Stimulated activated naive CD4-positive, alpha-beta T cell (primary cell): Measurements from ENCODE around the gene SF3A2.
"Not testable (repeated sequence)": the region's sequence is repeated elsewhere in the genome, so short reads cannot be mapped to it uniquely, and the experiment has no call there.

ENCODE experiments used
- DNase-seq, 6 experiments: peaks; one replicate each; lab custom pipeline; 2025; lab: John Stamatoyannopoulos, UW

The SF3A2 gene

GRCh38 chr19:2236314-2237050 is at the start of gene SF3A2, which contains the start of gene PLEKHJ1:
TSS of gene SF3A2 (plus strand) at chr19:2236824. CDS start at chr19:2243419, 6,595 bp downstream.
TSS of gene PLEKHJ1 (minus strand) at chr19:2236329. CDS start at chr19:2236248, 81 bp downstream.
- DNase-seq: peak; percentile 96 to 100 (median 99)

DNA sequence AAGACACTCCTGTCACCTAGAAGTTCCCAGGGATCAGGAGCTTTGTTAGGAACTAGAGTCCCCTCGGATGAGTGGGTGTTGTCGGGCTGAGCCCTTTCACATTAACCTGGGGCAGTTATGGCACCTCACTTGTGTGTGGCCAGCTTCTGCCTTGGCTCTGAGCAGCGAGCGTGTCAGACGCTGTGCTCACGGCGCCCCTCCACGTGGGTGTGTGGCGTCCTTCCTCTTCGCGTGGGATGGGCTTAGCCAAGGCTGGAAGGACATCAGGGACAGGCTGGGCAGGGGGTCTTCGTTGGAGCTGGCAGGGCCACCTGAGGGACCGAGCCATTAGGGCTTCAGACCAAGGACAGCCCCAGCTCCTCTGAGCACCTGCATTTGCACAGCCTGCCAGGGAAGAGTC is 49.5 kb upstream of the SF3A2 start:
- DNase-seq: no peak

DNA sequence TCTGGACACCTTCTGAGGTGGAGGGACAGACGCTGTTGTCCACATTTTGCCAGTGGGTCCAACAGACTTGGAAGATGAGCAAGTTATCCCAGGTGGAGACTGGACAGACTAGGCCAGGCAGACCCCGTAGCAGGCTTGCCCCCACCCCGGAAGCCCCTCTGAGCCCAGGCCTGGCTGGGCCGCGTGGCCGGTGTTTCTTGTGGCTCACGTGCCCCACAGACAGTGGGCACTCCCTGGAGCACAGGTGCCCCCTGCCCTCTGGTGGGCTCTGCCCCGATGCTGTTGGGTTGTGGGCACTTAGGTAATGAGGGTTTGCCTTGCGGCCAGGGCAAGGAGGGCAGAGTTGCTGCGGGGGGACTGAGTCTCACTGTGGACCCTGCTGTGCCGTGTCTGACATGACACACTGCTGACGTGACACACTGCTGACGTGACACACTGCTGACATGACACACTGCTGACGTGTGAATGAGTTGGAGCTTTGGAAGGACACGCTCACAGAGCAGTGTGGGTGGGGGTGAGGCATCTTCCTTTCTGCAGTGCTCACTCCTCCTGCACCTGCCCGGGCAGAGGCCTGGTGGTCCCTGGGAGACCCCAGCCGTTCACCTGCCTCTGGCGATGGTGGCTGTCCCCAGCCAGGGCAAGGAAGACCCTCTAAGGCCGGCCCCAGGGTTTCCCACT is 47.8 kb upstream of the SF3A2 start:
- DNase-seq: no peak

- no peak for DNase-seq
Measured at GRCh38 chr19:2189880-2190279, 46.7 kb upstream of the SF3A2 start.

DNA sequence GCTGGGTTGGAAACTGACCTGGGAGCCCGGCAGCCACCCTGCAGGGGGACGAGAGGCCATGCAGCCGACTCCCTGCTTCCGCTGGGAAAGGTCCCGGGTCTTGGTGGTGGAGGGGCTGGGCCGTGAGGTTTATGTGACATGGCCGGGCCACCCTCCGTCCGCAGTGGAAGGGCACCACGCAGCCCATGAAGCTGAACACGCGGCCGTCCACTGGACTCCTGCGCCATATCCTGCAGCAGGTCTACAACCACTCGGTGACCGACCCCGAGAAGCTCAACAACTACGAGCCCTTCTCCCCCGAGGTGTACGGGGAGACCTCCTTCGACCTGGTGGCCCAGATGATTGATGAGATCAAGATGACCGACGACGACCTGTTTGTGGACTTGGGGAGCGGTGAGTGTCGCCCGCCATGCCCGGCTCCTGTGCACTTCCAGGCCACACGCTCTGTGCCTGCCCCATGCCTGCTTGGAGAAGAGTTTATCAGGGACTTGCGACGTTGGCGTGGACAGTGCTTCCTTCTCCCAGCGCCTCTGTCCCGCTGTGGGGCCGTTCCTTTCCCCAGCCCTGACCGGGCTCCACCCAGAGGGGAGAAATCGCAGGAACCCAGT is 45.7 kb upstream of the SF3A2 start:
- no peak for DNase-seq

DNA sequence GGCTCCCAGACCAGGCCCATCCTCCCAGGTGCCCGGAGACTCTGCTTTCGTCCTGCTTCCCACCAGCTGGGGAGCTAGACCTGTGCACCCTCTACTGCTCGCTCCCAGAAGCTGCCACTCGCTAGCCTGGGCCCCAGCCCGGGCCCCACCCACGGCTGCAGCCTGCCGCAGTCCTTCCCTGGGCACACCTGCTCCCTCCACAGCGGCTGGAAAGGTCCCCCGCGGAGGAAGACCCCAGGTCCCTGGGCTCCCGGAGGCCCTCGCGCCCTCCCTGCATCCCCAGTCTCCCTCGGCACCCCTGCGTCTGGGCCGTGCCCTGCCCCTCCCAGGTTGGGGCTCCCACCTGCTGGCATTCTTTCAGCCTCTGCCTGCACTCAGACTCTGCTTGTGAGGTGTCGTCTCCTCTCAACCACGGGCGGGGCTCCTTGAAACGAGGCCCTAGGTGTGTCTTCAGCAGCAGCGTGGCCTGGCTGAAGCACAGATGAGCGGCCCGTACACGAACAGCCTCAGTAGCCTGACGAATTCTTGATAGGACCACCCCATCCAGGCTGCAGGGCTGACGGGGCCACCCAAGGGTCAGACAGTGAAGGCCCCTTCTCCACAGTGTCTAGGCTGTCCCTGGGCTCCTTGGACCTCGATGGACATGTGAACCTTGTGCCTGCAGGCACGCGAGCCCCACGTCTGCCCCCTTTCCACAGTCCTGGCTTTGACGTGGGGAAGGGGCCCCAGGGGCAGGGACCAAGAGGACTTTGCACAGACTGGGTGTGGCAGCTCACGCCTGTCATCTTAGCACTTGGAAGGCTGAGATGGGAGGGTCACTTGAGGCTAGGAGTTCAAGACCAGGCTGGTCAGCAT is 44.9 kb upstream of the SF3A2 start:
- no peak for DNase-seq

DNA sequence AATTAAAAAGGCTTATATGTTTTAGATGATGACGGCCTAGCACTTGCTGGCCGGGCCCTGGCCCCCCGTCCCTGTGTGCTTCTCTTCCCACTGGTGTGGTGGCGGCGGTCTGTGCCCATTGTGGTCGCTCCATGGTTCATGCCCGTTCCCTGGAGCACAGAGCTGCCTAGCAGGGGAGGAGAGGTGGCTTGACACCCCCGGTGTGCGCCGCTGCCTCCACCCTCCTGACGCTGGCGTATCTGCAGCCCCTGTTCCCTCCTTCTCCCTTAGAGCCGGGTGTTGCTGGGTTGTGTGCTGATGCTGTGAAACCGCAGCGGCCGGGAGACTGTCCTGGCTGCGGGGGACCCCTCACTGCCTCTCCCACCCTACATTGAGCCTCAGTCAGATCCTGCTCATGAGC is 43.8 kb upstream of the SF3A2 start:
- no peak for DNase-seq

DNA sequence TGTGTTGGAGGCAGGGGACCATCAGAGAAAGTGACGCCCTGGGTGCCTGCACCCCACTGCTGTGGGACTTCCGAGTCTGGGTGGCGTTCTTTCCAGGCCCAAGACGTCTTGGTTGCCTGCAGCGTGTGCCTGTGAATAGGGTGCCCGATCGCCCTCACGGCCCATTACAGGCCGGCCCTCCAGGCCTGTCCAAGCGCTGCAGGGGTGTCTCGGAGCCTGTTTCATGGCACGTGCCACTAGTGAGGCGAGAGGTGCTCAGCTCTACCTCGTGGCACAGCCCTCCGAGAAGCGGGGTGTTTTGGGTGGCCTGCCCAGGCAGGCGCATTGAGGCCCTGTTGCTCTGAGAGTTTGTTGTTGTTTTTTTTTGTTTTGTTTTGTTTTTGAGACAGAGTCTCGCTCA is 42.8 kb upstream of the SF3A2 start:
- no peak for DNase-seq

GRCh38 chr19:2194513-2195078 is 42.0 kb upstream of the SF3A2 start:
- DNase-seq: no peak

DNA sequence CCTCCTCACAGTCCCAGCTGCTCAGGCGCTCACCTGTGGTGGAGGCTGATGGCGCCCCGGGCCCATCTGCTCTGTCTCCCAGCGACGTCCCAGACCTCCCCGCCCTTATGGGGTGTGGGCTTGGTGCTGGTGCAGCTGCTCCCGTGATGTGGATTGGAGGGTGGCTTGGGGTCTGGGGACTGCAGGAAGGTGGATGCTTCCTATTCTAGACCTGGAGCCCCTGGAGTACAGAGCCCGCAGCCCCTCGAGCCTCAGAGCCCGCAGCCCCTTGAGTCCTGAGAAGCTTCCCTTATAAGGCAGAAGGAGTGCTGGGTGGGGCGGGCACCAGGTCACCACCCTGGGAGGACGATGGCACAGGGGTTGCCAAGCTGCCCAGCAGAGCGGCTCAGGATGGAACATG is 41.3 kb upstream of the SF3A2 start:
- no peak for DNase-seq

DNA sequence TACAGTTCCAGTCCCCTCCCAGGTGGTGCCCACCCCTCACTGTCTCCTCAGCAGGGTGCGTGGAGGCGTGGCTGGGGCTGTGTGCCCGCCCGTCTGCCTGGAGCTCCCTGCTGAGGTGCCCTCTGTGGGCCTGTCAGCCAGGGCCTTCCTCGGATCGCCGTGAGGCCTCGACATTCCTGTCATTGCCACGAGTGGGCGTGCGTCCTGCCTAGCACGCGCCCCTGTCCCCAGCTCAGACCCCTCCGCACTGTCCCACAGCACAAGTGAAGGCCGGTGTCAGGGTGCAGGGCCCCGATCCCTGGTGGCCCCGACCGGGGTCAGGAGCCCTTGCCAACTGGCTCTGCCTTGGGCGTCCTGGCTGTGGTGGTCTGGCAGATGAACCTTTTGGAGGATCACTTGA is 40.7 kb upstream of the SF3A2 start:
- DNase-seq: no peak

- DNase-seq: no peak
Measured at GRCh38 chr19:2197270-2197669, 39.4 kb upstream of the SF3A2 start.

- DNase-seq: no peak
Measured at GRCh38 chr19:2198317-2198716, 38.3 kb upstream of the SF3A2 start.

GRCh38 chr19:2199215-2199614 is 37.4 kb upstream of the SF3A2 start:
- DNase-seq: no peak

- DNase-seq: no peak
Measured at GRCh38 chr19:2199861-2200623, 36.6 kb upstream of the SF3A2 start.

DNA sequence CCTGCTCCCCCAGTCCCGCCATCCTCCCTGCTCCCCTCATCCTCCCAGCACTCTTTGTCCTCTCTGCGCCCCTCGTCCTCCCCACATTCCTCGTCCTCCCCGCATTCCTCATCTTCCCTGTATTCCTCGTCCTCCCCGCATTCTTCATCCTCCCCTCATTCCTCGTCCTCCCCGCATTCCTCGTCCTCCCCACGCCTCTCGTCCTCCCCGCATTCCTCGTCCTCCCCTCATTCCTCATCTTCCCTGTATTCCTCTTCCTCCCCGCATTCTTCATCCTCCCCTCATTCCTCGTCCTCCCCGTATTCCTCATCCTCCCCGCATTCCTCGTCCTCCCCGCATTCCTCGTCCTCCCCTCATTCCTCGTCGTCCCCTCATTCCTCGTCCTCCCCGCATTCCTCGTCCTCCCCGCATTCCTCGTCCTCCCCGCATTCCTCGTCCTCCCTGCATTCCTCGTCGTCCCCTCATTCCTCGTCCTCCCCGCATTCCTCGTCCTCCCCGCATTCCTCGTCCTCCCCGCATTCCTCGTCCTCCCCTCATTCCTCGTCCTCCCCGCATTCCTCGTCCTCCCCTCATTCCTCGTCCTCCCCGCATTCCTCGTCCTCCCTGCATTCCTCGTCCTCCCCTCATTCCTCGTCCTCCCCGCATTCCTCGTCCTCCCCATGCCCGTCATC is 35.9 kb upstream of the SF3A2 start:
- not testable (repeated sequence) for DNase-seq

- no peak for DNase-seq
Measured at GRCh38 chr19:2201473-2202148, 35.0 kb upstream of the SF3A2 start.

- DNase-seq: no peak
Measured at GRCh38 chr19:2202366-2202765, 34.3 kb upstream of the SF3A2 start.

DNA sequence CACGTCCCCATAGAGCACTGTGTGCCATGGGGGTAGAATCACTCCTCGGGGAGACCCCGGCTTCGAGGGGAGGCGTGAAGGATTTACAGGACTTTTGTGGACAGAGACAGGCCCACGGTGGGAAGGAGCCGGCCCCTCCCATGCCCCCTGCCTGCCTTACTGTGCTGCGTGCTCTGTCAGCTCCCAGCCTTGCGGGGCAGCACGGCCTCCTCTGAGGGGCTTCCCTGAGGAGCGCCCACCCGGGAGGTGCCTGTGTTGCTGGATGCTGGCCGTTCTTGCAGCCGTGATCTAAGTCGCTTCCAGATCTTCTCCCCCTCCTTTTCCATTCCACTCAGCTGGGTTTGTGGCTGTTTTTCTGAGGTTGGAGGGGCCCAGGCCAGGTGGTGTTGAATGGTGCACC is 29.6 kb upstream of the SF3A2 start:
- no peak for DNase-seq
